Peyer's patch (tissue), 4 donors: ENCODE measurements around the gene MYO9A.

Experiments used
- CTCF ChIP-seq, 6 experiments: fragments of 450-650 bp in 4 of 6; fragments of 200-600 bp in 2 of 6; sonication (generic) in 1 of 6; IDR thresholded peaks; one replicate each; pipeline ENCODE4 v1.5.1; 2017 to 2019; ENCODE audit warnings: antibody characterized with exemption in 6 of 6, mild to moderate bottlenecking in 3 of 6, moderate library complexity in 1 of 6
- POLR2A ChIP-seq, 2 donors: fragments of 450-650 bp; IDR thresholded peaks; one replicate each; pipeline ENCODE4 v1.5.1; 2017; ENCODE audit warnings: antibody characterized with exemption in 2 of 2, mild to moderate bottlenecking in 2 of 2, moderate library complexity in 2 of 2

GRCh38 chr15:72058585-72058984 lies 59.4 kb downstream of the MYO9A start:
- TF ChIP-seq CTCF (IDR thresholded peaks at IDR 0.05) (no peak), POLR2A (IDR thresholded peaks at IDR 0.05) (no peak)
